T-helper 17 cell (primary cell): Measurements from ENCODE around the gene SLCO2B1. TPM values are rescaled to one million over a fixed set of nuclear protein-coding genes. Genes with fewer than 3 reads are reported as not detected.

Source experiments
- ATAC-seq: fragments of 150-1000 bp; cut with Tn5 transposase; 2 replicates; pipeline ENCODE4 v1.10.0; 2021; ENCODE audit warnings: mild to moderate bottlenecking, moderate library complexity
- DNase-seq, 3 donors: peaks; one replicate each; pipeline versions ENCODE4 v3.0.0 to v3.0.0-alpha.2; 2020 to 2021
- H3K9me3 ChIP-seq: one replicate; pipeline ENCODE4 v1.7.0; 2013; ENCODE audit warnings: low read length, mild to moderate bottlenecking; ENCODE audit not compliant: control insufficient read depth, poor library complexity, severe bottlenecking
- H3K27ac Mint-ChIP-seq: one replicate; pipeline ENCODE4 v1.8.0; 2022; ENCODE audit warnings: mild to moderate bottlenecking, moderate library complexity, mixed read lengths
- H3K27me3 Mint-ChIP-seq: one replicate; pipeline ENCODE4 v1.8.0; 2022; ENCODE audit warnings: mixed read lengths
- H3K36me3 Mint-ChIP-seq: one replicate; pipeline ENCODE4 v1.8.0; 2022; ENCODE audit warnings: low read depth, mixed read lengths
- H3K4me1 Mint-ChIP-seq: one replicate; pipeline ENCODE4 v1.8.0; 2022; ENCODE audit warnings: mild to moderate bottlenecking, mixed read lengths
- H3K4me3 Mint-ChIP-seq: one replicate; pipeline ENCODE4 v1.8.0; 2022; ENCODE audit warnings: mild to moderate bottlenecking, moderate library complexity, mixed read lengths
- total RNA-seq, 4 donors: library from RNA in 2 of 4; stranded (reverse) in 2 of 4; gene quantifications; one replicate each; pipeline ENCODE4 v1.2.3 and lab custom pipeline; 2022 to 2026

The SLCO2B1 gene
- total RNA-seq, 2 donors from 2014 or later: not detected

DNA sequence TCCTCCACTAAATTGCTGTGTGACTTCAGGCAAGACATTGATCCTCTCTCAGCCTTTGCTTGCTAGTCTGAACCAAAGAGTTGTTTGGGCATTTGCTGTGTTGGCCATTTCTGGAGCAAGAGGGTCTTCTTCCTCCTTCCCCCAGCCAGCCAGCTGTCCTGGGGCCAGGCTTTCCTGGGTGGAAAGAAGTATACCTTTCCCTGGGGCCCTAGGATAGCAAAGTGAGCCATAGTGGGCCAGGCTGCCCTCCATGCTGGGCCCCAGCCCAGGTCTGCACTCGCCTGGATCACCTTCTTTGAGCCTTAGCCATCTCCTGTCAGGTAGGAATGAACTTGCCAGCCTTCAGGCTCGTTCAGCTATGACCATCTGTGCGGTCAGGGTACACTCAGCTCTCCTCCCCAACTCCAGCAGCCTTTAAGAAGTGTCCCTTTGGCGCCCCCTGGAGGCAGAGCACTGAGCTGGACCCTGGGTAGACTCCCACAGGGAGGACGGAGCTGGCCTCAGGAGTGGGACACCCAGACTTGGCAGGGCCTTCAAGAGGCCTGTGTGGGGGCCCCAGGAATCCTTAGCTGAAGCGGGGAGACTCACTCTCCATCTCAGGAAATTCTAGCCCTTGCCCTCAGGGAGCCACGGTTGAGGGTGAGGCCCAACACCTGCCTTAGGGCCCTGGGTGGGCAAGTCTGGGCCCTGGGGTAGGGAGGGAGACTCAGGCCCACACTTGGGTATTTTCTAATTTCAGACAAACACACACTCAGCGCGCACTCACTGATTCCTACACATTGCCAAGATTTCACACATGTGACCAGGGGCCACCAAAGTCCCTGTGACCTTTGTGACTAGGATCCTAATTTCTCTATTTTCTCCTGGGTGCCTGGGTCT lies 54.0 kb downstream of the SLCO2B1 start:
- no peaks in the 10 kb centered on the region for H3K9me3 ChIP-seq
- Mint-ChIP-seq H3K27me3 (peaks cover 14% of the 10 kb centered on the region), H3K27ac (no peak overlapping the region), H3K36me3 (no peaks in the 10 kb centered on the region), H3K4me3 (no peak overlapping the region), H3K4me1 (no peaks in the 10 kb centered on the region)
- peak; percentile 60 to 84 (median 67) for DNase-seq
- ATAC-seq: peak; percentile 93

DNA sequence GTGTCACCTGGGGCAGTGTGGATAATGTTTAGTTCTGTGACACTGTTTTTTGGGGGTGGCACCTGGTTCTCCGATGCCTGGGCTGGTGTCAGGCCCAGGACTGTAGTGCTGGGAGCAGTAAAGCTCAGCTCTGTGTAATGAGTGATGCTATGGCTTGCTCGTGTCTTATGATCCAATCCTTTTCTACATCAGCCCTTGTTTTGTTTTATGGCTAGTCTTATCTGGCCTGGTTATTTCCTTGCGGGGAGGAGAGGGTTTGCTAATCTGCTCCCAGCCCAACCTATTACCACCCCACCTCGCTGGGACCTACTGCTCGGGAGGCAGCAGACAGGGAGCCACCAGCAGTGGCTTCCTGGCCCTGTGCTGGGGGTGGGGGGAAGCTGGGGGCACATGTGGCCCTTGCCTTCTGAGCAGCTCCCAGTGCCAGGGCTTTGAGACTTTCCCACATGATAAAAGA lies 54.7 kb downstream of the SLCO2B1 start:
- DNase-seq: no peak
- Mint-ChIP-seq H3K4me3 (no peak overlapping the region), H3K36me3 (no peaks in the 10 kb centered on the region), H3K27ac (no peak overlapping the region), H3K27me3 (peaks cover 14% of the 10 kb centered on the region), H3K4me1 (no peaks in the 10 kb centered on the region)
- no peak for ATAC-seq
- H3K9me3 ChIP-seq: no peaks in the 10 kb centered on the region

DNA sequence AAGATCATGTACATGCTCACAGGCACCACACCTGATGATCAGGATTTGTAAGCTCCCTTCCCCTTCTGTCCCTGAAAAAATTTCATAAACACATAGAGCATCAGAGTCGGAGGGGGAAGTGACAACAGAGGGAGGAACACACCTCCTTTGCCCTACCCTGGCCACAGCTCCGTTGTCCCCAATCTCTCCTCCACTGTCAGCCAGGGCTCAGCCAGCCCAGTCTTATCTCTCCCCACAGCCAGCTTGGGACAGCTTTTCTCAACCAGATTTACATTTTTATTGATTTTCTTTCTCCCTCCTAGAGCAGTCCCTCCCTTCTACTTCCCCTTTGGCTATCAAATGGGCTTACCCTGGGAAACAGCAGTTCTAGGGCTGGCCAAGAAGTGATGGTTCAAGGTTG lies 57.5 kb downstream of the SLCO2B1 start:
- Mint-ChIP-seq H3K27me3 (peaks cover 11% of the 10 kb centered on the region), H3K4me1 (no peaks in the 10 kb centered on the region), H3K27ac (no peak overlapping the region), H3K36me3 (no peaks in the 10 kb centered on the region), H3K4me3 (no peak overlapping the region)
- DNase-seq (no peak), ATAC-seq (no peak)
- H3K9me3 ChIP-seq: no peaks in the 10 kb centered on the region

DNA sequence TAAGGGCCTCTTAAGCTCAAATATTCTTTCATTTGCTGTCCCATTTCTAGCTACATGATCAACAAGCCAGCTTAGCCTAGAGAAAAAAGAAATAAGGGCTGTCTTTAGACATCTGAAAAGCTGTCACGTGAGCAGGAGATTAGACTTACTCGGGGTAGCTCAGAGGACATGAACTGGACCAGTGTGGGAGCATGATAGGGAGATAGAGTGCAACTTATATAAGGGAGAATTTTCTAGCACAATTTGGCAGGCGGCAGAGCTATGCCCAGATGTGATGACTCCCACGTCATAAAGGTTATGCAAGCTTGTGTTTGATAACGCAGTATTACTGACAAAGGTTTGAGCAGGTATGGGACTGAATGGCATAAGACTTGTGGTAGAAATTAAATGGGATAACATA lies 61.5 kb downstream of the SLCO2B1 start:
- ATAC-seq: no peak

DNA sequence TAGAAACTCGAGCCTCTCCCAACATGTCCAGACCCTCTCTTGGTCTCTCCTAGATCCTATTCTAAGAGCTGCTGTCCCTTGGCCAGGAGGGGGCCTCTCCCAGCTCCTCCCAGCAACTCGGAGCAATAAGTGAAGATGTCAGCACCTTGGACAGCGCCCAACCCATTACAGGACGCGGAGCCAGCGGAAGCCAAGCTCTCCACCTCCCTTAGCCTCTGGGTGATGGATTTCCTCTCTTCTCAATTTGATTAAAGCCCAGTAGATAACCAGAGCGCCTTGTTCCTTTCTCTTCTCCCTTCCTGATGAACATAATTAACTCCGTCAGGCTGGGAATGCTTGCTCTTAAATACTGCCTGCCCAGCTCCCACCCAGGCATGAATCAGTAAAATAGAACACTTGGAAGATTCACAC lies 63.5 kb downstream of the SLCO2B1 start:
- no peaks in the 10 kb centered on the region for H3K9me3 ChIP-seq
- Mint-ChIP-seq H3K27ac (no peak overlapping the region), H3K36me3 (no peaks in the 10 kb centered on the region), H3K4me3 (no peak overlapping the region), H3K4me1 (no peaks in the 10 kb centered on the region), H3K27me3 (peaks cover 34% of the 10 kb centered on the region)
- DNase-seq: peak; percentile 44 to 67 (median 57)
- ATAC-seq: peak; percentile 68

More for the DNA sequence above, 61.5 kb downstream of the SLCO2B1 start:
- H3K4me3 Mint-ChIP-seq: no peak overlapping the region
- H3K27me3 Mint-ChIP-seq: peaks cover 15% of the 10 kb centered on the region
- H3K4me1 Mint-ChIP-seq: no peaks in the 10 kb centered on the region
- DNase-seq: no peak
- H3K27ac Mint-ChIP-seq: no peak overlapping the region
- no peaks in the 10 kb centered on the region for H3K9me3 ChIP-seq
- no peaks in the 10 kb centered on the region for H3K36me3 Mint-ChIP-seq

DNA sequence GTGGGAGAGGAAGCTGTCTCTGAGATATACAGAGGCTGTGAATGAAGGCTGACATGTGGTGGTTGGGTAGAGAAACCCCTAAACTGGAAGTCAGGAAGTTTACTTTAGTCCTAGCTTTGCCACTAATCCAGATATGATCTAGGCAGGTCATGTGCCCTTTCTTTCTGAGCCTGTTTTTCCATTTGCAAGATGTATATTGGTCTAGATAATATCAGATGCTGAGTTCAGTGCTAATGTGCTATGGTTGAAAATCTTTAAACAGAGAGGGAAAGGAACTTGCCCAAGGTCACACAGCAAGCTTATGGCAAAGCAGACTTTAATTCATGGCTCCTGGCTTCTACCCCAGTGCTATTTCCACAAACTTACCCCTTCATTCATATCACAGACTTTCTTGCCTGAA lies 63.9 kb downstream of the SLCO2B1 start:
- Mint-ChIP-seq H3K27ac (no peak overlapping the region), H3K36me3 (no peaks in the 10 kb centered on the region), H3K4me3 (no peak overlapping the region), H3K27me3 (peaks cover 36% of the 10 kb centered on the region), H3K4me1 (no peaks in the 10 kb centered on the region)
- no peak for ATAC-seq
- no peaks in the 10 kb centered on the region for H3K9me3 ChIP-seq
- DNase-seq: no peak

DNA sequence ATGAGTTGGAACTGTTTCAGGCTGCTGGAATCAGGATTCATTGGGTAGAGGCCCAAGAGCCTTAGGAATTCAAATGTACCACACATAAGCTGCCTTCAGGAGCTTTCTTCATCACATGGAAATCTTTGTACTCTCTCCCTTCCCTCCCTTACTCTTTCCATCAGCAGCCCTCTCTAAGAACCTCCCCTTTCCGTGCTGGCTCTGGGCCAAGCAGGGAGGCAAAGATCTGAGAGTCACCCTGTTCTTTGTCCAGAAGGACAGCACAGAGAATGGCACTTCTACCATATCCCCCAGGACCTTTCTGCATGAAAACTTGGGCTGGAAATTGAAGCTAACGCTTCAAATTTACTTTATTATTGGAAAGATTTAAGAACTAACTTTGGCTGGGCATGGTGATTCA lies 69.0 kb downstream of the SLCO2B1 start:
- no peaks in the 10 kb centered on the region for H3K9me3 ChIP-seq
- Mint-ChIP-seq H3K4me3 (no peak overlapping the region), H3K36me3 (no peaks in the 10 kb centered on the region), H3K4me1 (no peaks in the 10 kb centered on the region), H3K27ac (no peak overlapping the region), H3K27me3 (peaks cover 25% of the 10 kb centered on the region)
- no peak for DNase-seq
- ATAC-seq: no peak

DNA sequence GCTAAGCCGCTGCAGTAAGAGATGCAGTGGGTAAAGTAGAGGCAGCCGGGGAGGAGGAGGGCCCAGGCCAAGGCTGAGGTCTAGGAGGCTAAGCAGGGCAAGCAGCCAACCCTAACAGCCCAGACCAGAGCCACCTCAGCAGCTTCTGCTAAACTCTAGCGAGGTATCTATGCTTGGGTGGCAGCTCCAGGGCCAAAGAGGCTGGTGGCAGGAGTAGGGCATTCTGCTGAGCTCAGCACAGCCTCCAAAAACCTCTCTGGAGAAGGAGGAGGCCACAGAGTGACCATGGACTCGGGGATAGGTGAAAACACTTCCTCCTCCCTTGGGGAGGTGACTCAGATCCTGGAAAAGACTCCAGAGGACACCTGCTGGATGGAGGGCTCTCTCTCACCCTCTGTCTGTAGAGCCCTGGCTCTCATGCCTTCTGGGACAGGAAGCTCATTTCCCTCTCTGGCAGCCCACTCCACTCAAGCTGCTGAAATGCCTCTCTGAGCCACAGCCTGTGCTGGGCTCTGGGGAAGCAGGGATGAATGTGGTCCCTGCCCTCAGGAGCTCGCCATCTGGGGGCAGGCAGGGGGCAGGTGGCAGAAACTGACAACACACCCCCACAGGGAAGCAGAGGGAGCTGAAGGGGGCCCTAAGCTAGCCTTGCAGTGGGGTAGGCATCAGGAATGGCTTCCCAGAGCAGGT lies 73.2 kb downstream of the SLCO2B1 start:
- no peaks in the 10 kb centered on the region for H3K4me1 Mint-ChIP-seq
- H3K27ac Mint-ChIP-seq: no peak overlapping the region
- no peak overlapping the region for H3K4me3 Mint-ChIP-seq
- DNase-seq: no peak
- H3K9me3 ChIP-seq: no peaks in the 10 kb centered on the region
- no peaks in the 10 kb centered on the region for H3K36me3 Mint-ChIP-seq
- peaks cover 5% of the 10 kb centered on the region for H3K27me3 Mint-ChIP-seq
- no peak for ATAC-seq

DNA sequence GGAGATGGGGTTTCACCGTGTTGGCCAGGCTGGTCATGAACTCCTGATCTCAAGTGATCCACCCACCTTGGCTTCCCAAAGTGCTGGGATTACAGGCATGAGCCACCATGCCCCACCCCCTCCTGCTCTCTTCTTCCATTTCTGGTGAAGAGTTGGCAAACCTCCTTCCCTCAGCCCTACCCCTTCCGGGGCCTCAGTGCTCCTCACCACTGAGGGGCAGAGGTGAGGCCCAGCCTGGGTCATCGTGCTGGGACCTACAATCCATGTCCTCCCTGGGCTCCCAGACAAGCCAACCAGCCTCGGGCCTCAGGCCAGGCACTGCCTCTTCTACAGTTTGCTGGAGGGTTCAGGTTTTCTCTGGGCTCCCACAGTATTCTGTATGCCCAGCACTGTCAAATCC lies 74.9 kb downstream of the SLCO2B1 start:
- Mint-ChIP-seq H3K27me3 (peaks cover 12% of the 10 kb centered on the region), H3K36me3 (peaks cover 2% of the 10 kb centered on the region), H3K4me3 (no peak overlapping the region), H3K27ac (no peak overlapping the region), H3K4me1 (no peaks in the 10 kb centered on the region)
- DNase-seq (no peak), ATAC-seq (no peak)
- no peaks in the 10 kb centered on the region for H3K9me3 ChIP-seq

DNA sequence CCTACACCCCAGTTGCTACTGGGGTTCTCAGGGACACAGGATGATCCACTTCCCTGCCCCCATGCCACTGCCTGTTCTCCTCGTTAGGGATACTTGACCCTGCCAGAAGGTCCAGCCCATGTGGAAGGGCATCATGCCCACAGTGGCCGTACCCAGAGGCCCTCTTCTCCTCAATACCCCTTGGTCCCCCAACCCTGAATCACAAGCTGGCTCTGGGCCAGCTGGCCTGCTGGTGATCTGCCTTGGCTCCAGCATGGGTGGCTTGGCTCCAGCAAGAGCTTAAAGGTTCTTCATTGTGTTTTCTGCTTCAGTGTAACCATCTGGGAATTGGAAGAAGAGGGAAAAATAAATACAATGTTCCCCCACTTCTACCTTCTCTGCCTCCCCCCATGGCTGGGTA lies 78.6 kb downstream of the SLCO2B1 start:
- ATAC-seq: no peak
- H3K27ac Mint-ChIP-seq: no peak overlapping the region
- H3K4me3 Mint-ChIP-seq: no peak overlapping the region
- H3K4me1 Mint-ChIP-seq: no peaks in the 10 kb centered on the region
- no peaks in the 10 kb centered on the region for H3K9me3 ChIP-seq
- peaks cover 2% of the 10 kb centered on the region for H3K36me3 Mint-ChIP-seq
- peaks cover 19% of the 10 kb centered on the region for H3K27me3 Mint-ChIP-seq
- DNase-seq: no peak

DNA sequence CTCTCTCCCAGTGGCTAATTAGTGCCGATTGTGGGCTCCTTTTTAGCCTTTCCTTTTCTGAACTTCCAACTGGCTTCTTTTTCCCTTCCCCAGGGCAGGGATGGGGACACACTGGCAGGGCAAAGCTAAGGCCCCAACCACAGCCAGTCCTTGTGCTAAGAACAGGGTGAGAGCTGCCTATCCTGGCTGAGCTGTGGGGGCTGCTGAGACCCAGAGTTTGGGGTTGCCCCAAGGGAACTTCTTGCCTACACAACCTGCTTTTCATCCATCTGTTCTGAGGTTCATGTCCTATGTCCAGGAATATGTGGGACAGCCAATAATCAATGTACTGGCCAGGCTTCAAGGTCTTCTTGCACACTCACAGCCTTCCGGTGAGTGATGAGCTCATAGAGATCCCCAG lies 79.7 kb downstream of the SLCO2B1 start:
- Mint-ChIP-seq H3K27me3 (peaks cover 19% of the 10 kb centered on the region), H3K4me3 (no peak overlapping the region), H3K36me3 (peaks cover 3% of the 10 kb centered on the region), H3K27ac (no peak overlapping the region), H3K4me1 (no peaks in the 10 kb centered on the region)
- H3K9me3 ChIP-seq: no peaks in the 10 kb centered on the region
- ATAC-seq (no peak), DNase-seq (no peak)

DNA sequence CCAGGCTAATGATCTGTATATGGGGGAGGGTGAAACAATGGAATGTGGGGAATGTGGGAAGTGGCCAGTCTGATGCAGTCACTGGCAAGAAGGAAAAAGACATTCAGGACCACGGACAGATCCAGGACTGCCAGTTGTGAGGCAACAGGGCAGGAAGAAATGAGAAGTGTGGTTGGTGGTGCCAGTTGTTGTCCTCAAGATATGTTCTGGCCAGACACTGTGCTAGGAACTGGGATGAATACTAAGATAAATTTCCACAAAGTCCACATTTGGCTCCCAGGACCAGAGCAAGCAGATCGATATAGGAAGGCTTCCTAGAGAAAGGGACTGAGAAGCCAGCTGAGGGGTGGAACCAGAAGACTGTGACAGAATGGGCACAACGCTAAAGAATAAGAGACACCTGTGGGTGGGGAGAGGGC lies 82.9 kb downstream of the SLCO2B1 start:
- Mint-ChIP-seq H3K36me3 (peaks cover 8% of the 10 kb centered on the region), H3K27me3 (peaks cover 34% of the 10 kb centered on the region), H3K4me3 (no peak overlapping the region), H3K4me1 (peaks cover 3% of the 10 kb centered on the region), H3K27ac (no peak overlapping the region)
- ATAC-seq (no peak), DNase-seq (no peak)
- H3K9me3 ChIP-seq: no peaks in the 10 kb centered on the region

DNA sequence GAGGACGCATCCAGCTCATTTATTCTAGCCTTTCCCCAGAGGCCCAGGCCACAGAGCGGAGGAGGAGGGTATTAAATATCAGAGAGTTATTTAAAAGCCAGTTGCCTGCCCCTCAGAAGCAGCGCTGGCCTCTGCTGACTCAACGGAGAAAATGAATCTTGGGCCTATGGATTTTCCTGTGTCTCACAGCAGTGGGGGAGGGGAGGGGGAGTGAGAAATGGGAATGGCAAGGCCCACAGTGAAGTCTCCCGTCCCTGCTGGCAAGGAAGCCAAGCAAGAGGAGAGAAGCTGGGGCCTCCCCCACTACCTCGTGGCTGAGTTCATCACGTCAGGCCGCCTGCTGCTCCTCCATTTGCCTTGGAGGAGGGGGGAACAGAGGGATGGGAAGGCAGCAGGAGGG lies 85.2 kb downstream of the SLCO2B1 start:
- ATAC-seq (no peak), DNase-seq (no peak)
- Mint-ChIP-seq H3K4me3 (no peak overlapping the region), H3K27ac (no peak overlapping the region), H3K27me3 (peaks cover 18% of the 10 kb centered on the region), H3K36me3 (peaks cover 6% of the 10 kb centered on the region), H3K4me1 (peaks cover 3% of the 10 kb centered on the region)
- no peaks in the 10 kb centered on the region for H3K9me3 ChIP-seq
